ENCODE measurements around the gene EPN2. TPM values are rescaled to one million over a fixed set of nuclear protein-coding genes. Genes with fewer than 3 reads are reported as not detected.

Gene EPN2
- total RNA-seq, 4 donors from 2014 or later = 26.5 to 49.2 (median 38.9) TPM

DNA sequence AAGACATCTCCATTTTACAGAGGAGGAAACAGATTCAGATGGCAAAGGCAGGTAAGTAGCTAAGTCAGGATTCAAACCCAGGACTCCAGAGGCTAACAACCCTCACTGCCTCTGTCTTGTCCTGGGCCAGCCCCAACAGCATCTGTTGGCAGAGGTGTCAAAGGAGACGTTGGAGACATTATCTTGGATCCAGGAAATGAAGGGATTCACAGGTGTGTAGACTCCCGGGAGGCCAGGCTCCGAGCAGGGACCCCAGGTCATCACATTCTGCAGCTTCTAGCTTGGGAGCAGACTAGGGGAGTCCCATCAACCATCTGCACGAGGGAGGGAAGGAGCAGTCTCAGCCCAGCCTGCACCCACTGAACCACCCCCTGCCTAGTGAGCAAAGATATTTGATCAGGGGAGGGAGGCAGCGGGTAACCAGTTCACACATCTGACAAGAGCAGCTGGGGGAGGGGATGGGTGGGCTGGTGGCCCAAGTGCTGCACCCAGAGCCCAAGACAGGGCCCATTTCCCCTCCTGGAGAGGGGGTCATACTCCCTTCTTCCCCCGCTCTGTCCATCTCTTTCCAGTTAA lies 126.4 kb downstream of the EPN2 start:
- intact Hi-C loops (cut with DNase I) = loop anchor here (1.0 to 10.0 kb wide), 3 partner anchors 84 to 401 kb away; no protein-coding TSS in a partner anchor
- peaks cover 10 to 22% (median 19%) of the 10 kb centered on the region in 4 donors for H3K4me1 ChIP-seq
- peak overlapping the region in 3 of 4 donors; percentile 79 to 87 (median 84) for H3K27ac ChIP-seq (replicated peaks in 1 of 4)
- H3K4me3 ChIP-seq = no peak overlapping the region
- H3K9me3 ChIP-seq = no peaks in the 10 kb centered on the region
- 67% methylated on average over 6 of the region's 6 CpGs for WGBS
- peaks cover 0 to 5% (median 0%) of the 10 kb centered on the region in 4 donors for H3K36me3 ChIP-seq
- H3K27me3 ChIP-seq = no peaks in the 10 kb centered on the region
- no peak for DNase-seq (ENCODE audit: extremely low spot score)
- TF ChIP-seq POLR2AphosphoS5 (IDR thresholded peaks at IDR 0.05) = no peak
- TF ChIP-seq, protein P1, sequence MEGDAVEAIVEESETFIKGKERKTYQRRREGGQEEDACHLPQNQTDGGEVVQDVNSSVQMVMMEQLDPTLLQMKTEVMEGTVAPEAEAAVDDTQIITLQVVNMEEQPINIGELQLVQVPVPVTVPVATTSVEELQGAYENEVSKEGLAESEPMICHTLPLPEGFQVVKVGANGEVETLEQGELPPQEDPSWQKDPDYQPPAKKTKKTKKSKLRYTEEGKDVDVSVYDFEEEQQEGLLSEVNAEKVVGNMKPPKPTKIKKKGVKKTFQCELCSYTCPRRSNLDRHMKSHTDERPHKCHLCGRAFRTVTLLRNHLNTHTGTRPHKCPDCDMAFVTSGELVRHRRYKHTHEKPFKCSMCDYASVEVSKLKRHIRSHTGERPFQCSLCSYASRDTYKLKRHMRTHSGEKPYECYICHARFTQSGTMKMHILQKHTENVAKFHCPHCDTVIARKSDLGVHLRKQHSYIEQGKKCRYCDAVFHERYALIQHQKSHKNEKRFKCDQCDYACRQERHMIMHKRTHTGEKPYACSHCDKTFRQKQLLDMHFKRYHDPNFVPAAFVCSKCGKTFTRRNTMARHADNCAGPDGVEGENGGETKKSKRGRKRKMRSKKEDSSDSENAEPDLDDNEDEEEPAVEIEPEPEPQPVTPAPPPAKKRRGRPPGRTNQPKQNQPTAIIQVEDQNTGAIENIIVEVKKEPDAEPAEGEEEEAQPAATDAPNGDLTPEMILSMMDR (IDR thresholded peaks at IDR 0.05) = no peak

DNA sequence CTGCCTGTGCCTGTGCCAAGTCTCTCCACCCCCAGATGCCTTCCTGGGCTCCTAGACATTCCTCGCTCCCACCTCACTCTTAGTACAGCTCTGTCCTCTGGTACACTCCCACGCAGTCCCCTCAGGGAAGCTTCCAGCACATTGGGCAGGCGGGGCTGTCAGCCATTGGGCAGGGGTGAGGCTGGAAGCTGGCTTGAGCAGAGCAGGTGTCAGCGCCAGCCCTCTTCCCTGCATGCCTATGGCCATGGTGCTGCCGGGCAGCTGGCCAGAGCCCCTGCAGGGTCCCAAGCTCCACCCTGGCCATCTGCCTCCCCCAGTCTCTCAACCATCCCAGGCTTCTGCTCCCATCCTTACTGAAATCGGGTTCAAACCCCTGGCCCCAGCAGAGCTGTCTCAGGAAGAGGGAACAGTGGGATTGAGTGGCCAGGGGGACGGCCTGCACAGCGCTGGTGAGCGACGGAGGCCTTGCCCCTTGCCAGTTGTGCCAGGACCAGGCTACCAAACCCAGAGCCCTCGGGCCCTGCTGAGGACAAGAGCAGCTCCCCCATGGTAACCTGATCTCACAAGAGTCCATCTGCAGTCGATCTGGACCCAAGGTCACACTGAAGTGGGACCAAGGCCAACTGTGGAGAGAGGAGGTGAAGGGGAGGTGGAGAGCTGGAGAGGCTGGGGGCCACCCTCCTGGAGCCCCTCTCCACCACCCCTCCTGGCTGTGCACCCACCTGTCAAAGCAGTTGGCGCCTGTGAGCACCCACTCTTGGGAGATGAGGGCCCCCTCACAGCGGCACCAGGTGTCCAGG lies 127.7 kb downstream of the EPN2 start:
- H3K27me3 ChIP-seq = no peaks in the 10 kb centered on the region
- no peak for DNase-seq (ENCODE audit: extremely low spot score)
- no peak overlapping the region for H3K27ac ChIP-seq (replicated peaks in 1 of 4)
- no peak for TF ChIP-seq EP300 (IDR thresholded peaks at IDR 0.05)
- TF ChIP-seq, protein P1 (IDR thresholded peaks at IDR 0.05) = no peak
- no peak for TF ChIP-seq POLR2AphosphoS5 (IDR thresholded peaks at IDR 0.05)
- TF ChIP-seq POLR2A (IDR thresholded peaks at IDR 0.05; ENCODE audit: low read depth) = no peak
- H3K9me3 ChIP-seq = no peaks in the 10 kb centered on the region
- no peak overlapping the region for H3K4me3 ChIP-seq
- intact Hi-C loops (cut with DNase I) = loop anchor here (10.0 kb wide), 2 partner anchors 140 to 400 kb away; no protein-coding TSS in a partner anchor
- WGBS = 81% methylated on average over 12 of the region's 14 CpGs
- peaks cover 0 to 1% (median 0%) of the 10 kb centered on the region in 4 donors for H3K36me3 ChIP-seq
- peaks cover 13 to 25% (median 20%) of the 10 kb centered on the region in 4 donors for H3K4me1 ChIP-seq

DNA sequence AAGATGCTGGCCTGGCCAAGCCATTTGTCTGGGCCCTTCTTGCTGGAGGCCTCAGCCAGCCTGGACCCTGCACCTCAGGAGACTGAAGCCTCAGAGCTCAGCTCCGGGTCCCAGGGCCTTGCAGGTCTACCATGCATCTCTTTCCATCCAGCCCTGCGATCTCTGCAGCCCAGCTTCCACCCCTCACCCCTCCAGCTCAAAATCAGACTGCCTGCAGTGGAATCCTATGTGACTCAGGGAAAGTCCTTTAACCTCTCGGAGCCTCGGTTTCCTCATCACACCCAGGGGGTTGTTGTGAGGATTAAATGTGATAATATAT lies 128.3 kb downstream of the EPN2 start:
- Histone ChIP-seq H3K4me1 (peaks cover 17 to 31% (median 26%) of the 10 kb centered on the region in 4 donors), H3K27ac (replicated peaks in 1 of 4) (no peak overlapping the region), H3K36me3 (no peaks in the 10 kb centered on the region), H3K27me3 (no peaks in the 10 kb centered on the region), H3K9me3 (no peaks in the 10 kb centered on the region), H3K4me3 (no peak overlapping the region)
- no peak for DNase-seq (ENCODE audit: extremely low spot score)
- TF ChIP-seq POLR2AphosphoS5 (IDR thresholded peaks at IDR 0.05) = no peak
- no peak for TF ChIP-seq POLR2A (IDR thresholded peaks at IDR 0.05; ENCODE audit: low read depth)
- TF ChIP-seq EP300 (IDR thresholded peaks at IDR 0.05) = no peak
- TF ChIP-seq, protein P1 (IDR thresholded peaks at IDR 0.05) = no peak
- intact Hi-C loops (cut with DNase I) = loop anchor here (10.0 kb wide), 2 partner anchors 139 to 399 kb away; no protein-coding TSS in a partner anchor
- whole genome bisulfite sequencing = 94% methylated on average over 4 of the region's 4 CpGs

DNA sequence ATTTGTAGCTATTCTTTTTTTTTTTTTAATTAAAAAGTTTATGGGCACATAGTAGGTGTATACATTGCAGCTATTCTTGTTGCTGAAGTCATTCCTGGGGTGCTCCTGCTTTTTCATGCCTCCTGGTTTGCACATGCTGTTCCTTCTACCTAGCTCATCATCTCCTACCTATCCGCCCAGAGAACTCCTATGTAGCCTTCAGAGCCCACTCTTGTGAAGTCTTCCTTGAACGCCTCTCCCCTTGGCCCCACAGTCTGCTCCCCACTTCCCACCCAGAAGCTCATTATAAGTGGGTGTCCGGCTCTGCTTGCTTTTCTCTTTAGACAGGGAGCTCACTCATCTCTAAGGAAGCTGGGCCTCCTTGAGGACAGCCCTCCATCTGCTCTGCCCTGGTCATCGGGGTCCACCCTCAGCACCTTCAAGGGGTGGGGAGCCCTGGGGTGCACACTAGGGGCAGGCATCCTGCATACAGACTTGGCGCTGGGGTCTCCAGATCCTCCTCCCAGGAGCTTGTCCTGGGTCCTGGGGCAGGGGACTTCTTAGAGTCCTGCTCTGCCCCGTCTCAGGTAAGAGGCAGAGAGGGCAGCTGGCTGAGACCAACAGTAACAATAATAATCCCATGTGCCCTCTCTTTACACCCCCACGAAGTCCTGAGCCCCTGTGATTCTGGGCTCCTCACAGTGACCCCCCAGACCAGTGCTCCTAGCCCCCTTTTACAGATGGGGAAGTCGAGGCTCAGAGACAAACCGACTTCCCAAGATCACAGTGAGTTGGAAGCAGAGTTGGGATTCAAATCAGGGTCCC lies 128.9 kb downstream of the EPN2 start:
- TF ChIP-seq EP300 (IDR thresholded peaks at IDR 0.05) (no peak), POLR2AphosphoS5 (IDR thresholded peaks at IDR 0.05) (no peak), POLR2A (IDR thresholded peaks at IDR 0.05; ENCODE audit: low read depth) (no peak)
- TF ChIP-seq, protein P1 (IDR thresholded peaks at IDR 0.05) = no peak
- intact Hi-C loops (cut with DNase I) = loop anchor here (10.0 kb wide), 2 partner anchors 139 to 399 kb away; no protein-coding TSS in a partner anchor
- peaks cover 23 to 37% (median 32%) of the 10 kb centered on the region in 4 donors for H3K4me1 ChIP-seq
- no peak overlapping the region for H3K4me3 ChIP-seq
- H3K27me3 ChIP-seq = no peaks in the 10 kb centered on the region
- no peak for DNase-seq (ENCODE audit: extremely low spot score)
- no peak overlapping the region for H3K27ac ChIP-seq (replicated peaks in 1 of 4)
- no peaks in the 10 kb centered on the region for H3K36me3 ChIP-seq
- 93% methylated on average over 7 of the region's 9 CpGs for WGBS
- H3K9me3 ChIP-seq = no peaks in the 10 kb centered on the region

Data from esophagus muscularis mucosa (tissue), 4 donors.